Keratinocyte (primary cell): ENCODE measurements around the gene ZSCAN1.

Experiments used
- EZH2 ChIP-seq: IDR thresholded peaks from one replicate; pipeline ENCODE4 v1.6.1; 2012; ENCODE audit warnings: inconsistent platforms, mild to moderate bottlenecking, low read length, moderate library complexity
- TF ChIP-seq, protein P1 (sequence below), 3 experiments: IDR thresholded peaks in 1 of 3; conservative IDR thresholded peaks in 1 of 3; optimal IDR thresholded peaks in 1 of 3; 2 replicates in 2 of 3; 3 replicates in 1 of 3; pipeline versions ENCODE3 to v1.5.1; 2011; ENCODE audit warnings: low read length in 3 of 3, mild to moderate bottlenecking in 3 of 3, moderate library complexity in 2 of 3, control low read depth in 1 of 3, inconsistent platforms in 1 of 3; ENCODE audit not compliant: insufficient read depth in 2 of 3; ENCODE audit errors: extremely low read depth in 1 of 3

DNA sequence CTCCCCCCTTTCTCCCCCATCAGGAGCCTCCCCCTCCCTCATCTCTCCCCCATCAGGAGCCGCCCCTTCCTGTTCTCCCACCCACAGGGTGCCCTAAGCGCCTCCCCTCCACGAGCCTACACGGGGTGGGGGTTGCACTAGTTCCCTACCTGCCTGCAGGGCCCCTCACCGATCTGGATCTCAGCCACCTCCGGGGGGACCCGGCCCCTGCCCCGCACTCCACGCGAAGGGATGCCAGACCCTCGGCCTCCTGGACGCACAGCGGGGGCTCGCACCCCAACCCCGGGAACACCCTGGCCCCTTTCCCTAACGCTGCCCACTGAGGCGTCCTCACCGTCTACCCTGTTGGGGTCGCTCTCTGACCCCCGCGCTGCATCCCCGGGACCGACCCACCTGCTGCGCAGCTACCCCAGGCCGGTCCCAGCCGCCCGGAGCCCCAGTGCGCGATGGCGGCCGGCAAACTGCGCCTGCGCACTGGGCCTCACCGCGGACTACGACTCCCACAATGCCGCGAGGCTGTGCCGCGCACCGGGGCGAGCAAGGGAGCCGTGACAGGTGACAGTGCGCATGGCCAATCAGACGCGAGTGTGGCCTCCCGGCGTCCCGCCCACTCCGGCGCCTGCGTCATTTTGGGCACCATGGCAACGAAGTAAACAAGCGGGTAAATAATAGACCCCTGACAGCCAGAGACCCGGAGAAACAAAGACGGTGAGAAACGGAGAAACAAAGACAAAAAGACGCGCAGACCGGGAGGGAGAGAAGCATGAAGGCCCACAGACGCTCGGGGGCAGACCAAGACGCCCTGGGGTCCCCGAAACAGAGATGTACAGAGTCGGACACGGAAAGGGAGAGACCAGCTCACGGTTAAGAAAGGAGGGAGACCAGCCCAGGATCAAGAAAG, 64.2 kb downstream of the ZSCAN1 start, which contains the start of gene ZSCAN18:
- TF ChIP-seq, protein P1, sequence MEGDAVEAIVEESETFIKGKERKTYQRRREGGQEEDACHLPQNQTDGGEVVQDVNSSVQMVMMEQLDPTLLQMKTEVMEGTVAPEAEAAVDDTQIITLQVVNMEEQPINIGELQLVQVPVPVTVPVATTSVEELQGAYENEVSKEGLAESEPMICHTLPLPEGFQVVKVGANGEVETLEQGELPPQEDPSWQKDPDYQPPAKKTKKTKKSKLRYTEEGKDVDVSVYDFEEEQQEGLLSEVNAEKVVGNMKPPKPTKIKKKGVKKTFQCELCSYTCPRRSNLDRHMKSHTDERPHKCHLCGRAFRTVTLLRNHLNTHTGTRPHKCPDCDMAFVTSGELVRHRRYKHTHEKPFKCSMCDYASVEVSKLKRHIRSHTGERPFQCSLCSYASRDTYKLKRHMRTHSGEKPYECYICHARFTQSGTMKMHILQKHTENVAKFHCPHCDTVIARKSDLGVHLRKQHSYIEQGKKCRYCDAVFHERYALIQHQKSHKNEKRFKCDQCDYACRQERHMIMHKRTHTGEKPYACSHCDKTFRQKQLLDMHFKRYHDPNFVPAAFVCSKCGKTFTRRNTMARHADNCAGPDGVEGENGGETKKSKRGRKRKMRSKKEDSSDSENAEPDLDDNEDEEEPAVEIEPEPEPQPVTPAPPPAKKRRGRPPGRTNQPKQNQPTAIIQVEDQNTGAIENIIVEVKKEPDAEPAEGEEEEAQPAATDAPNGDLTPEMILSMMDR (optimal IDR thresholded peaks at IDR 0.05 in 1 of 3, IDR thresholded peaks at IDR 0.05 in 1 of 3, conservative IDR thresholded peaks at IDR 0.05 in 1 of 3; ENCODE audit: extremely low read depth in 1 of 3, insufficient read depth in 2 of 3, low read length in 3 of 3), result no peak
- no peak for TF ChIP-seq EZH2
